ENCODE measurements around the gene CCN6.

CCN6 gene

DNA sequence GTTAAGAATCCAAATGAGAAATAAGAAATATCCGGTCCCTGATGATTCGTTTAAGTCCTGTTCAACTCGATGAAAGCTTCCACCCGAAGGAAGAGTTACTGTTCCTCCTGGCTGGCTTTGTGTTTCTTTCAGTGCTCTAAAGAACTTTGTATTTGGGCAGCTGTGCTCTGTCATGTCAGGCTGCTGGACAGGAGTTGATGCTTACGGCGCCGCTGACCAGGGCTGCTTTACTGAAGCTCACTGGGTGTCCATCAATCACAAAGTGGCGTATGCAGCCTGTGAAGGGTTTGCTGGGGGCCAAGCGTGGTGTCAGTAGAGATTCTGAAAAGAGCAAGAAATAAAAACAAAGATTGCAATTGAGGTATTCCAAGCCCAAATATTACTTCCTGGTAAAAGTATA is 55.4 kb downstream of the CCN6 start:
- intact Hi-C loops (cut with DNase I) = no loop called here
- peak in 2 of 10 donors; percentile 27 to 63 for DNase-seq

DNA sequence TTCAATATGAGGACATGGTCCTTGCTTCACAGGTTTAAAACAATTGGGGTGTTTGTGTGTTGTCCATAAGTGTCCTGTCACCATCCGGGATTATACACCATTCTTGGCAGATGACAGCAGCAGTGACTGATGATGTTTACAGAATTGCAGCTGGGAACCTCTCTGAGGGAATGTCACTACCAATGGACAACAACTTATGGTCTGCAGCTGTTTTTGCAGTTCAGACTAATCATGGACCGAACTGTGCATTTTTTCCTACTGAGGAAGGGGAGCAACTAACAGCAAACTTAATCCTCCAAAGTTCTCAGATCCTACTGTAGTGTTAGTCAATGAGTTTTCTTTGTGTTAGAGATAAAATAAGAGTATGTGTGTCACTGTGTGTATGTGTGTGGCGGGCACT is 59.5 kb downstream of the CCN6 start:
- intact Hi-C loops (cut with DNase I) = no loop called here
- DNase-seq = no peak

DNA sequence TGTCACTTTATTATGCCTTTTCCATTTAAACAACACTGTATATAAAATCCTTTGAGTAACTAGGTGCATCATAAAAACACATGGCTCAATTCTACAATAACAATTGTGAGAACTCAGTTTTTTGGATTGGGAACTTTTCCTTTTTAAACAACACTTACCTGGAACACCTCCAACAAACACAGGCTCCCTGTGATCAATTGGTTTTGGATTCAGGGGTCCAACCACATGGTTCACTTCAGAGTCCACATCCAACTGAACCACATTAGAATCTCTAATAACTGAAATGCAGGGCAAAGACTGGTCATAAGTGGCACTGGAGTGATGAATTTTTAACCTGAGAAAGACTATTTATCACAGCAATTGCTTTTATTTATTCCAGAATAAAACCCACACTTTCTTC is 60.0 kb downstream of the CCN6 start:
- intact Hi-C loops (cut with DNase I) = no loop called here
- DNase-seq = no peak

DNA sequence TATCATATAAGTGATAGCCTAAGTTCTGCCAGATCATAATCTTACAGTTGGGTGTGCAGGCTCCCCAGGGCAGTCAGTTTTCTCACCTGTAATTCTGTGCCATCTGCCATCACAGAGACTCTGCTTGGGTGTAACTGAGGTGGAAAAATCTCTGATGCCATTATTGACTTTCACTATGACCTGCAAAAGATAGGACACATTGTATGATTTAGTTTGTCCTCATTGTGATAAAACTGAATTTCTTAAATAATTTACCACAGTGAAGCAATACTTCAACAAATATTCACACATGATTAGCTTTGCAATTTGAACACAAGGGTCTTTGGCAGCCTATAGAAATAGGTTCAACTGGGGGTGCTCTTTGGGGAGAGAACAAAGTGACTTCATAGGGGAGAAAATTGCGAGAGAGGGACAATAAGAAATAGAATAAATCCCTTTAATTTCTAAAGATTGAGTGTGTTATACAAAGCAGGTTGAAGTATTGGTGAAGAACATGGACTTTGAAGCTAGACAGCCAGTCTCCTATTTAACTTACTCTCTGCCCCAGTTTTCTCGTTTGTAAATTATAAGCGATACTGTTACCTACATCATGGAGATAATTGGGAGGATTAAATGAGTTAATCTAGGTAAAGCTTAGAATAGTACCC is 60.8 kb downstream of the CCN6 start:
- intact Hi-C loops (cut with DNase I) = no loop called here
- DNase-seq = no peak

DNA sequence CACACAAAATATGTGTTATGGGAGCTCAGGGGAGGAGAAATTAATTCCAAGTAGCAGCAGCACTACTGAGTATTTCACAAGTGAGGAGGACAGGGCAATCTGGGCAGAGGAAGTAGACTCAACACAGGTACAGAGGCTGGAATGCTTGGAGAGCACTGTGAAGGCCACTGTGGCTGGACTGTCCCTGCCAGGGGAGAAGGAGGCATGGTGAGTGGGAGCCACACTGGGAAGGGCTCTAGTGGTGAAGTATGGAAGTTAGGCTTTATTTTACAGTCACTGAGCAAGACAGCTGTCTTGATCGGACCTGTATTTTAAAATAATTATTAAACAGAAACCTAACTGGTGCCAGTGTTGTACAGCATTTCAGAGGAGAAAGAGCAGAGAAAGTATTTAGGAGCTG is 62.3 kb downstream of the CCN6 start:
- no peak for DNase-seq
- intact Hi-C loops (cut with DNase I) = no loop called here

DNA sequence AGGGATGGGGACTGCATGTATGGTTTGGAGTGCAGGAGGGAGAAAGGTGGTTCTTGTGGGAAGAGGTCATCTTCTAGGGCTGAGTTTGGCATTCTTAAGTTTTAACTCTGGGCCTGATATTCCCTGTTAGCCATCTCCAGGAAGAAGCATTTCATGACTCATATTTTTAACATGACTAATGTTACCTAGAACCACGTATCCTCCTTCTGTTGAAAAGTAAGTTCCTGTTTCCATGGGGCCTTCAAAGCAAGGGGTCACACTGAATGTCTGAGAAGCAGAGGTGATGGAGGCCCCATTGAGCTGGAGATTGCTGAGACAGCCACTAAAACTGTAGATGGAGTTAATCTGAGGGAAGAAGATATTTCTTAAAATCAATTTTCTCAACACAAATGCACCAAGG is 63.6 kb downstream of the CCN6 start:
- no peak for DNase-seq

DNA sequence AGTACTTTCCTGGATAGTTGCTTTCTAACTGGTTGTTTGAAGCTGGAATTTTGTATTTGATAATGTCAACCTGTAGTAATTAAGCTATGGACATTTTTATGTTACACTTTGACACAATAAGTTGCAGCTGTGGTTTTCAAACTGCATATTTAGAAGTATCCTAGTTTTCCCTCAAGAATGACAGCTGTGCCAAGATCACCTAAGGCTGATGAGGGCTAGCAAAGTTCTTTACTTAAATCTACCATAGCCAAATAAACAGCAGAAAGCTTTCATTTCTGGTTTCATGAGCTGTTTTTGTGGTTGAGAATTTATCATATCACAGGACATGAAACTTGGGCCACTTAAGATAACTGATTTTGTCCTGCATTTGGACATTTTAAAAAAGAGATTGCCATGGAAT is 64.1 kb downstream of the CCN6 start:
- intact Hi-C loops (cut with DNase I) = no loop called here

More for the DNA sequence above, 63.6 kb downstream of the CCN6 start:
- intact Hi-C loops (cut with DNase I) = no loop called here

More for the DNA sequence above, 64.1 kb downstream of the CCN6 start:
- DNase-seq = no peak
